NCI-H2107 treated with DMSO at 0.1 percent for 48 hours (cell line): ENCODE results near the gene CLDN4.

Experiments used
- DNase-seq: peaks from one replicate; lab custom pipeline; 2025; ENCODE audit not compliant: unreplicated experiment; lab: John Stamatoyannopoulos, UW

The CLDN4 gene

GRCh38 chr7:73871163-73872011, 40.6 kb downstream of the CLDN4 start:
- DNase-seq = no peak

- DNase-seq = no peak
These were observed 41.5 kb downstream of the CLDN4 start for GRCh38 chr7:73872056-73872908.

DNA sequence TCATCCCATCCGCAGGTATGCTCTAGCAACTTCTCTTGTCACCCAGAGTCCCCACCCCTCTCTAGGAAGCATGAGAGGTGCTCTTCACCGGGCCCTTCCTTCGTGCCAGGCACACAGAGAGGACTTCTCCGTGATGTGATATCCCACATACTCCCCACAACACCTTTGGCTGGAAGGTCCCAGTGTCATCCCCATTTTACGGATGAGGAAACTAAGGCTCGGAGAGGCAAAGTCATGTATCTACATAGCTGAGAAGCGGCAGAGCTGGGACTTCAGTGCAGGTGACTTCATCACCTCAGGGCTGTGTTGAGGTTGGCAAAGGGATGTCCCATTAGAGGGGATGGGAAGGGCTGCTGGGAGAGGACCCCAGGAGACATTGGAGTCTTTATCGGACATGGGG, 45.6 kb downstream of the CLDN4 start:
- no peak for DNase-seq

- no peak for DNase-seq
These were observed 46.2 kb downstream of the CLDN4 start for GRCh38 chr7:73876973-73877372.

DNA sequence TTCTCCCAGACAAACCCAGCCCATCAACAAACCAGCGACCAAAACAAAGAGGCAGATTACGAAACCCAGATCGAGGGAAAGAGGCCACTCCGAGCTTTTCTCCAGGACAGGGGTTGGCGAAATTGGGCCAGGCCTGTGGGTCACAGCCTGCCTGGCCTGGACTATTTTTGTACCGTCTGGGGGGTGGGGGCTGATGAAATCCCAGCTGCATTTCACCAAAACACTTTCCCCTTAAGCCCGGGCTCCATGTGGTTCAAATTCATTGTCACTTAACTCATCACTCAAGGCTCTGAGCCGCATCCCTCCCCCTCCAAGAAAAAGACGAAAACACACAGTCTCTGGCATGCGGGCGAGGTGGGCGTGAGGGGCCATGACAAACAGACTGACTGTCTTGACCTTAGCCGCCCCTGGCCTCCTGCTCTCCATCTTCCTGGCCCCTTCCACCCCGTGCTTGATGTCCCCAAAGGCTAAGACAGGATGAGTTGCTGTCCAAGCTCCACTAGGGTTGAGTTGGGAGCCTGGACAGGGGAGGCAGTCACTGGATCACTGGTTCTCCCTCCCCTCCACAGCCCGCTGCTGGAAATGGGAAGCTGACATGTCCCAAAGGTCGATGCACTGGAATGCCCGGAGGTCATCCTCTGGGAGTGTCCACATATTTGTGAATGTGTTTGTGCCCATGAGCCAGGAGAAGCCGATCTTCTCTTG, 49.3 kb downstream of the CLDN4 start:
- no peak for DNase-seq

- DNase-seq = no peak
These were observed 50.0 kb downstream of the CLDN4 start for GRCh38 chr7:73880755-73881328.

DNA sequence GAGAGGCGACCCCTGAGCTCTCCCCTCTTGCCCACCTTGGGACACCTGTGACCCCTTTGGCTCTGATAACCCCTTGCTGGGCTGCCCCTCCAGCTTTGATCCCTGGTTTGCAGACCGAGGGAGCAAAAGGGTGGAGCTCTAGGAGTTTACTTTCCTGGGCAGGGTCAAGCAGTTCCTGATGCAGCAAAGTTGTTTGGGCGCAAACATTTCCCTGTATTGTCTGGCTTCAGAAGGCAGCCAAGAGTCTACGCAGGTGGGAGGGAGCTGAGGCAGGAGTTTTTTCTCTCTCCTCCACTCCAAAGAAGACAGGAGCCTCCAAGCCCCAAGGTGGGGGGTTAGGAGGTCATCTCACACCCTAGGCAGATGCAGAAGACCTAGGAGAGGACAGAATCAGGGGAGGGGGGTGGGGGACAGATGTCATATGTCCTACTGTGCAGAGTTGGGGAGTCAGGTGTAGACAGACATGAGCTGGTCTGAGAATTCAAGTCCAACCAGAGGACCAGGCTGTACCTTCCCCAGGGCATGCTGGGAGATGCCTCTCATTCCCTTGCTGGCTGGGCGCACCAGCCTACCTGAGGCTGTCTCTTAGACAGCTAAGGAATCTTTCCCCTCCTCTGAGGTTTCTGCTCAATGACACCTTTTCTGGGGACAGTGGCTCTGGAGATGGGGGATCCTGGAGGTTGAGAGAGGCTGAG, 50.7 kb downstream of the CLDN4 start:
- no peak for DNase-seq

GRCh38 chr7:73882047-73882402, 51.2 kb downstream of the CLDN4 start:
- DNase-seq = no peak
